ENCODE data around the gene DLL1. TPM values are rescaled to one million over a fixed set of nuclear protein-coding genes. Genes with fewer than 3 reads are reported as not detected.

Gene DLL1
- total RNA-seq, 1 donor from 2014 or later, result 14.6 TPM

DNA sequence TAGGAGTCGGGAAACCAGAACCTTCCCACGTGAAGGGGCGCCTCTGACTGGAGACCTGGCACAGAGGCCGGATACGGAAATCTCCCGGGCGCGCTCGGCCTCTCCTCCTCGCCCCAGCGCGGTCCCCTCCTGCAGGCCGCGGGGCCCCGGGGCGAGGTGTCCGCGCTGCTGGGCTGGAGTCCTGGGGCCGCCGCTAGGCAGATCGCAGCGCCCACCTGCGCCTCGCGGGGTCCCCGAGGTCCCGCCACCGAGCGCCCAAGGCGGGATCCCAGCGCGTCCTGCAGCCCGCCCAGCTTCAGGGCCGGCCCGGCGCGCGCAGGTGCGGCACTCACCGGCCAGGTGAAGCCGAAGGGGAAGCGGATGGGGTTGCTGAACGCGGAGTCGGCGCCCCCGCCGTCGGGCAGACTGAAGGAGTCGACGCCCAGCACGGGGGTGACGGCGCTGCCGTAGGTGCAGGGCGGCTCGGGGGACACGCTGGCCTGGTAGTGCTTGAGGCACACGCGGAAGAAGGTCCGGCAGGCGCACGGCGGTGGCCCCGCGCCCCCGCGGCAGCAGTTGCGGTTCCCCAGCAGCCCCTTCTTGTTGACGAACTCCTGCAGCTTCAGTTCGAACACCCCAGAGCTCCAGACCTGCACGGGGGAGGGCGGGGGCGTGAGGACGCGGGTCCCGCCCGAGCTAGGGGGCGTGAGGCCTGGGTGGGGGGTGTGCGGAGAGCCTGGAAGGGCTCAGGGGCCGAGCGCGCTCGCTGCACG lies 1.5 kb downstream of the DLL1 start:
- Histone ChIP-seq H3K27ac (peak overlapping the region; percentile 47), H3K4me1 (peaks cover 51% of the 10 kb centered on the region), H3K27me3 (peaks cover 45% of the 10 kb centered on the region), H3K9me3 (no peaks in the 10 kb centered on the region), H3K36me3 (peaks cover 7% of the 10 kb centered on the region), H3K4me3 (peak overlapping the region; percentile 81)
- ATAC-seq (no peak), DNase-seq (no peak)
- TF ChIP-seq, protein P1, sequence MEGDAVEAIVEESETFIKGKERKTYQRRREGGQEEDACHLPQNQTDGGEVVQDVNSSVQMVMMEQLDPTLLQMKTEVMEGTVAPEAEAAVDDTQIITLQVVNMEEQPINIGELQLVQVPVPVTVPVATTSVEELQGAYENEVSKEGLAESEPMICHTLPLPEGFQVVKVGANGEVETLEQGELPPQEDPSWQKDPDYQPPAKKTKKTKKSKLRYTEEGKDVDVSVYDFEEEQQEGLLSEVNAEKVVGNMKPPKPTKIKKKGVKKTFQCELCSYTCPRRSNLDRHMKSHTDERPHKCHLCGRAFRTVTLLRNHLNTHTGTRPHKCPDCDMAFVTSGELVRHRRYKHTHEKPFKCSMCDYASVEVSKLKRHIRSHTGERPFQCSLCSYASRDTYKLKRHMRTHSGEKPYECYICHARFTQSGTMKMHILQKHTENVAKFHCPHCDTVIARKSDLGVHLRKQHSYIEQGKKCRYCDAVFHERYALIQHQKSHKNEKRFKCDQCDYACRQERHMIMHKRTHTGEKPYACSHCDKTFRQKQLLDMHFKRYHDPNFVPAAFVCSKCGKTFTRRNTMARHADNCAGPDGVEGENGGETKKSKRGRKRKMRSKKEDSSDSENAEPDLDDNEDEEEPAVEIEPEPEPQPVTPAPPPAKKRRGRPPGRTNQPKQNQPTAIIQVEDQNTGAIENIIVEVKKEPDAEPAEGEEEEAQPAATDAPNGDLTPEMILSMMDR (IDR thresholded peaks at IDR 0.05), result no peak
- intact Hi-C loops (cut with DNase I), result no loop called here

DNA sequence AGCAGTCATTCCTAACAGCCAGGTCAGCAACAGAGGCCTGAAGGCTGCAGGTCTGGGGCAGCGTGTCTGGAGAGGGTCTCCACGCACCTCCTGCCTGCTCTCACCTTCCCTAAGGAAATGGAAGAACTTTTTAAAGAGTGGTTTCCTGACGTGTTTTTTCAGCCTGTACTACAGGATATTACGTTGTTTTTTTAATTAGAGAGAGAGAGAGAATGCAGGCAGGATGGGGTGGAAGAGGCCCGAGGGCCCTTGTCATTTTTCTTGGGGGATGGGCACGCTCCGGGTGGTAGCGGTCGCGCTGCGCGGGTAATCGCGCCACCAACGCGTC lies 2.1 kb downstream of the DLL1 start:
- Histone ChIP-seq H3K4me1 (peaks cover 51% of the 10 kb centered on the region), H3K27ac (peak overlapping the region; percentile 47)

DNA sequence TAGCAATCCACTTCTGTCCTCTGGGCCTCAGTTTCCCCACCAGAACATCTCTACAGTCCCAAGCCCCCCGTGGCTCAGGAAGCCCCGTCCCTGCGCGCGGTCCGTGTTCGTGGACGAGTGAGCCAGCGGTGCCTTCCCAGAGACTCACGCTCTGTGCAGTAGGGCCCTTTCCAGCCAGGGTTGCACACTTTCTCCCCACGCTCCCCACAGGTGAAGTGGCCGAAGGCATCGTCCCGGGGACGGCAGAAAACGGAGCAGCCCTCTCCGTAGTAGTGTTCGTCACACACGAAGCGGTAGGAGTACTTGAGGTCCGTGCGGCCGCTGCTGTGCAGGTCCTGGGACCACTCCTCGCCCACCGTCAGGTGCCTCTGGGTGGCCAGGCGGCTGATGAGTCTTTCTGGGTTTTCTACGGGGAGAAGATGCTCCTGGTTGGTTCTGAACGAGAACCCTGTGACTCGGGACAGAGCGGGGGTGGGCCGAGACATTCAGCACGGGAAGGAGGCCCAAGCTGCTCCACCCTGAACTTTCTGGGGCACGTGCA lies 2.7 kb downstream of the DLL1 start:
- H3K36me3 ChIP-seq, result peaks cover 17% of the 10 kb centered on the region
- TF ChIP-seq, protein P1 (IDR thresholded peaks at IDR 0.05), result no peak
- H3K27ac ChIP-seq, result no peak overlapping the region
- H3K27me3 ChIP-seq, result peaks cover 34% of the 10 kb centered on the region
- ATAC-seq (no peak), DNase-seq (no peak)
- intact Hi-C loops (cut with DNase I), result no loop called here
- peaks cover 49% of the 10 kb centered on the region for H3K4me1 ChIP-seq
- peak overlapping the region; percentile 81 for H3K4me3 ChIP-seq
- H3K9me3 ChIP-seq, result no peaks in the 10 kb centered on the region

More for the DNA sequence above, 2.1 kb downstream of the DLL1 start:
- peak overlapping the region; percentile 81 for H3K4me3 ChIP-seq
- ATAC-seq, result no peak
- peaks cover 40% of the 10 kb centered on the region for H3K27me3 ChIP-seq
- no peaks in the 10 kb centered on the region for H3K9me3 ChIP-seq
- DNase-seq, result no peak
- intact Hi-C loops (cut with DNase I), result no loop called here
- TF ChIP-seq, protein P1 (IDR thresholded peaks at IDR 0.05), result no peak
- peaks cover 10% of the 10 kb centered on the region for H3K36me3 ChIP-seq

DNA sequence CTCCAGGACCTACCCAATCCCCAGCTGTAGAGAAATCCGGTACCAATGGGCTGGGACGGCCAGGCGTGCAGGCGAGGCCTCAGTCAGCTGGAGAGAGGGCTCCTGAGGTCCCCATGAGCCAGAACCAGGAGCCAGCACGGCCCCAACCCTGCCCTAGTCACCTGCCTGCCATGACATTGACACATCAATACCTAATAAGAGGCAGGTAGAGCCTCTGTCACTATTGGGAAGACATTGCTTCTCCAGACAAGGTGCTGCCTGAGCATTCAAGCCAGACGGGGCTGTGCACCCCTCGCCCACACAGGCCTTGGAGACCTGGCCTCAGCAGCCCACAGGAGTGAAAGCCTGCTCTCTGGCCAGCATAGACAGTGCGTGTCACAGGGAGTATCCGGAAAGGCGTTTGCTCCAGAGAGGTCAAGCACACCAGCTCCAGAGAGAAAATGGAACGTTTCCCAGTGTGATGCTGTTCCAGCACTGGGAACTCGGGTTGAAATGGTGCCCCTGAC lies 3.5 kb downstream of the DLL1 start:
- ATAC-seq, result no peak
- DNase-seq, result peak; percentile 35
- peak overlapping the region; percentile 65 for H3K27ac ChIP-seq
- TF ChIP-seq, protein P1 (IDR thresholded peaks at IDR 0.05), result no peak
- intact Hi-C loops (cut with DNase I), result no loop called here
- H3K4me3 ChIP-seq, result peak overlapping the region; percentile 81
- H3K36me3 ChIP-seq, result peaks cover 24% of the 10 kb centered on the region
- H3K27me3 ChIP-seq, result peaks cover 34% of the 10 kb centered on the region
- H3K4me1 ChIP-seq, result peaks cover 42% of the 10 kb centered on the region
- H3K9me3 ChIP-seq, result no peaks in the 10 kb centered on the region

DNA sequence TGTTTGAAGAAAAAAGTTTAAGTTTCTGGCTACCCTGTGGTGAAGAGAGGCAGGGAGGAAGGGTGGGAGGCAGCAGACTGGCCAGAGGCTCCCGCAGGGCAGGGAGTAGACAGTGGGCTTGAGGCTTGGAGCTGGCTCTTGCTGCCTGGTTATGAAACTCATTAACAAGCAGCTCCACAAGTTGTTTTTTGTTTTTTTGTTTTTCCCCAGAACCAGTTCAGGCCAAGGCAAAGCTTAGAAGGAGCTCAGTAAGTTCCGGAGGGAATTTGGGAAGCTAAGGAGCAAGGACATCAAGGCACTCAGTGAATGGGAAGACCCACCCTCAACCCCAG lies 4.0 kb downstream of the DLL1 start:
- H3K36me3 ChIP-seq, result peaks cover 26% of the 10 kb centered on the region
- intact Hi-C loops (cut with DNase I), result no loop called here
- TF ChIP-seq, protein P1 (IDR thresholded peaks at IDR 0.05), result no peak
- peak overlapping the region; percentile 81 for H3K4me3 ChIP-seq
- peaks cover 36% of the 10 kb centered on the region for H3K4me1 ChIP-seq
- H3K9me3 ChIP-seq, result no peaks in the 10 kb centered on the region
- no peak for DNase-seq
- peaks cover 34% of the 10 kb centered on the region for H3K27me3 ChIP-seq
- H3K27ac ChIP-seq, result peak overlapping the region; percentile 65
- ATAC-seq, result no peak

Measured in upper lobe of right lung (tissue), 1 donor.